Amniotic epithelial cell (primary cell): ENCODE measurements around the gene NECTIN2.

Experiments
- DNase-seq: peaks from one replicate; pipeline ENCODE4 v3.0.0-alpha.2; 2010; ENCODE audit warnings: low read depth

Gene NECTIN2

GRCh38 chr19:44845612-44846454, at the start of gene NECTIN2:
NECTIN2 (plus strand) TSS chr19:44846297; CDS start chr19:44846526, 229 bp downstream.
- DNase-seq = peak; percentile 96

- DNase-seq = peak; percentile 25
Observed at GRCh38 chr19:44796701-44797115, 49.4 kb upstream of the NECTIN2 start.

- no peak for DNase-seq
Observed at GRCh38 chr19:44799627-44800346, 46.3 kb upstream of the NECTIN2 start.

GRCh38 chr19:44800461-44800860, 45.6 kb upstream of the NECTIN2 start:
- DNase-seq = peak; percentile 63

- no peak for DNase-seq
Observed at GRCh38 chr19:44803442-44804428, 42.4 kb upstream of the NECTIN2 start.

GRCh38 chr19:44806291-44806690, 39.8 kb upstream of the NECTIN2 start:
- no peak for DNase-seq

GRCh38 chr19:44807162-44807561, 38.9 kb upstream of the NECTIN2 start:
- peak; percentile 27 for DNase-seq

- DNase-seq = peak; percentile 57
Observed at GRCh38 chr19:44807652-44808462, 38.2 kb upstream of the NECTIN2 start.

- DNase-seq = peak; percentile 55
Observed at GRCh38 chr19:44808463-44809371, 37.4 kb upstream of the NECTIN2 start, which contains the start of gene BCAM. BCAM (plus strand) TSS chr19:44809103; CDS start chr19:44809125, 22 bp downstream.

GRCh38 chr19:44809577-44810233, 36.4 kb upstream of the NECTIN2 start:
- DNase-seq = no peak

GRCh38 chr19:44810234-44811121, 35.6 kb upstream of the NECTIN2 start:
- DNase-seq = no peak

GRCh38 chr19:44811122-44811419, 35.0 kb upstream of the NECTIN2 start:
- DNase-seq = no peak

GRCh38 chr19:44812142-44812718, 33.9 kb upstream of the NECTIN2 start:
- no peak for DNase-seq

GRCh38 chr19:44813070-44813840, 32.8 kb upstream of the NECTIN2 start:
- DNase-seq = no peak

GRCh38 chr19:44813841-44814470, 32.1 kb upstream of the NECTIN2 start:
- no peak for DNase-seq

GRCh38 chr19:44814517-44814916, 31.6 kb upstream of the NECTIN2 start:
- no peak for DNase-seq

- no peak for DNase-seq
Observed at GRCh38 chr19:44816301-44816700, 29.8 kb upstream of the NECTIN2 start.
